Measurements from ENCODE around the gene CENPT.

DNA sequence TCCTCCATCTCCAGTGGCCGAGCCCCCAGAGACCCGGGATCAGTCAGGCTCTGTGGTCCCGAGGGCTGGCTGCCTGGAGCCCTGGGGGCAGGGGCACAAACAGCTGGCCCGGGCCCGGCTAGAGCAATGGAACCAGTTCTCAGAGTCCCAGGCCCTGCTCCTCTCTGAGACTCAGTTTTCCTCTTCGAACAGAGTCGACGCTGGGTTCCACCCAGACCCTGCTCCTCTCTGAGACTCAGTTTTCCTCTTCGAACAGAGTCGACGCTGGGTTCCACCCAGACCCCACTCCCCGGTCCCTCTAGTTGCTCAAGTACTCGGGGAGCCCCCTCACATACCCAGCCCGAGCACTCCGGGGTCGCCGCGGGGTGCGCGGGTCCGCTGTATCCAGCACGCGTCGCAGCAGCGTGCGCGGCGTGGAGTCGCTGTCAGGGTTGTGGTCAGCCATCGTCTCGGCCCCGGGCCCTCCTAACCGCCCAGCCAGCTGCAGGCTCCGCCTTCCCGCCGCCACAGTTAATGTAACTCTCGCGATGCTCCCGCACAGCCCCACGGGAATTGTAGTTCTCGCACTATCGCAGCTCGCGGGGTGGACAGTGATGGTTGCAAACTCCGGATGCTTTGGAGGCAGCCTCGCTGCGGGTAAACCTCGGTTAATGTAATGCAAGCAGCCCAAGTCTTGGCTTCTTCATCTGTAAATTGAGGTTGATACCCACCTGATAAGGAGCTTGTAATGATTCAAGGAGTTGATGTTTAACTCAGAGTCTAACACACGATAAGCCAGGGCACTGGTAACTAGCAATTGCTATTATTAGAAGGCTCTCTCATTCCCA lies 13.9 kb downstream of the CENPT start:
- TF ChIP-seq, protein P1, sequence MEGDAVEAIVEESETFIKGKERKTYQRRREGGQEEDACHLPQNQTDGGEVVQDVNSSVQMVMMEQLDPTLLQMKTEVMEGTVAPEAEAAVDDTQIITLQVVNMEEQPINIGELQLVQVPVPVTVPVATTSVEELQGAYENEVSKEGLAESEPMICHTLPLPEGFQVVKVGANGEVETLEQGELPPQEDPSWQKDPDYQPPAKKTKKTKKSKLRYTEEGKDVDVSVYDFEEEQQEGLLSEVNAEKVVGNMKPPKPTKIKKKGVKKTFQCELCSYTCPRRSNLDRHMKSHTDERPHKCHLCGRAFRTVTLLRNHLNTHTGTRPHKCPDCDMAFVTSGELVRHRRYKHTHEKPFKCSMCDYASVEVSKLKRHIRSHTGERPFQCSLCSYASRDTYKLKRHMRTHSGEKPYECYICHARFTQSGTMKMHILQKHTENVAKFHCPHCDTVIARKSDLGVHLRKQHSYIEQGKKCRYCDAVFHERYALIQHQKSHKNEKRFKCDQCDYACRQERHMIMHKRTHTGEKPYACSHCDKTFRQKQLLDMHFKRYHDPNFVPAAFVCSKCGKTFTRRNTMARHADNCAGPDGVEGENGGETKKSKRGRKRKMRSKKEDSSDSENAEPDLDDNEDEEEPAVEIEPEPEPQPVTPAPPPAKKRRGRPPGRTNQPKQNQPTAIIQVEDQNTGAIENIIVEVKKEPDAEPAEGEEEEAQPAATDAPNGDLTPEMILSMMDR (IDR thresholded peaks at IDR 0.05): no peak
- TF ChIP-seq EZH2phosphoT487 (IDR thresholded peaks at IDR 0.05): no peak

Measured in neural progenitor cell (in vitro differentiated cells).